NCI-H460 (cell line): Measurements from ENCODE around the gene HAX1. TPM values are rescaled to one million over a fixed set of nuclear protein-coding genes. Genes with fewer than 3 reads are reported as not detected.
"Not testable (repeated sequence)": the region's sequence is repeated elsewhere in the genome, so short reads cannot be mapped to it uniquely, and the experiment has no call there.

ENCODE experiments used
- DNase-seq: peaks from one replicate; pipeline ENCODE4 v3.0.0-alpha.2; 2016; ENCODE audit warnings: low read depth; ENCODE audit errors: extremely low read depth
- polyA plus RNA-seq: library from polyadenylated mRNA; depleted of rRNA; stranded (reverse); fragments of >200 nt; gene quantifications from 2 replicates; pipeline ENCODE4 v1.2.3, GENCODE V29; 2014; cell fraction: nucleus; rRNA removed
- total RNA-seq: library from RNA; depleted of rRNA; stranded (reverse); fragments of >200 nt; shearing (Covaris generic); gene quantifications from 2 replicates; pipeline ENCODE4 v1.2.3, GENCODE V29; 2014; rRNA removed

Gene HAX1
- 392 and 427 TPM in 2 replicates for total RNA-seq
- 290 and 325 TPM in 2 replicates for polyA plus RNA-seq

DNA sequence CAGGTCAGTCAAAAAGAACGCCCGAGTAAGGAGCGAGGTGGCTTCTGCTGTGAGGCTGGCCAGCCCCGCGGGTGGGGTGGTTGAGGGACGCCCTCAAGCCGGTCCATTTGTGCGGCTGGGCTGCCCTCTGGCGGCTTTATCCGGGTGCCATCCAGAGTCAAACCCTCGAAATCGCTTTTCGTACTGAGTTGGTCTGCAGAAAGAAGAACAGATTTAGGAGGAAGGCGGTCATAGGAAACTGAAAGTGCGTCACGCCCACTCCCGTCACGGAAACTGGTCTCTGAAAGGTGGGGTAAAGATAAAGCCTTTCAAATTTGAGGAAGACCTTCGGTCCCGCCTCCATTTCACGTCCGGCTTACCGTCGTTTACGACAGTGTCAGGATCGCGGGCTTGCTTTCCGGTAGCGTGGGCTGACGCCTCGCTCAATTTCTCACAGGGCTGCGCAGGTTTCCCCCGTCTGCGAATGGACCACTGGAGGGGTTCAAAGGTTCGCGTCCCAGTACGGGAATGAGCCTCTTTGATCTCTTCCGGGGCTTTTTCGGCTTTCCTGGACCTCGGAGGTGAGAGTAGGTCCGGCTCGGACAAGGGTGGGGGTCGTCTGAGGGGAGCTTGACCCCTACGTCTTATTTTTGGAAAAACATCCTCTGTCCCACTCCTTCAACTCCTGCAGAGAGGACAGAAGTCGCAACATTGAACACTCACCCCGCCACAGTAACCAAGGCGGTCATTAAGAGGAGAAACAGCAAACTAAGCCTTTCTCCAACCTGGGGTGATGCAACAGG lies at the start of gene HAX1:
HAX1 (plus strand) TSS at position 413 of the 782 bp plus-strand sequence; CDS start at position 508, 95 bp downstream.
- peak; percentile 94 for DNase-seq

DNA sequence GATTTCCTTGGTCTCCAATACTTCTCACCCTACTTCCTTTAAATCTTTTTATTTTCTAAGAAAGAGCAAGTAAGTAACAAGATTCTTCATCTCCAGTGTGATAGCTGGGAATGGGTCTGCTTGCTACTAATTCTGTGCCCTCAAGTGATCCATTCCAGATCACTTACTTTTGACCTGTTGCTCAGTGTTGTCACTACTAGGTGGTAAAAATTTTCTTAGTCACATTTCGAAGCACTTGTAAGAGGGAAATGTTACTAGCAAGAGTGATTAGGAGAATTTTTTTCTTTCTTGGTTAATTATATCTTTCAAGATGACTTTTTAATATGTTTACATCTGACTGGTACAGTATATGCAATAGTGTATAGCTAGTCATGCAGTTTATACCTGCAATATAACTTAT lies 49.5 kb upstream of the HAX1 start:
- no peak for DNase-seq

DNA sequence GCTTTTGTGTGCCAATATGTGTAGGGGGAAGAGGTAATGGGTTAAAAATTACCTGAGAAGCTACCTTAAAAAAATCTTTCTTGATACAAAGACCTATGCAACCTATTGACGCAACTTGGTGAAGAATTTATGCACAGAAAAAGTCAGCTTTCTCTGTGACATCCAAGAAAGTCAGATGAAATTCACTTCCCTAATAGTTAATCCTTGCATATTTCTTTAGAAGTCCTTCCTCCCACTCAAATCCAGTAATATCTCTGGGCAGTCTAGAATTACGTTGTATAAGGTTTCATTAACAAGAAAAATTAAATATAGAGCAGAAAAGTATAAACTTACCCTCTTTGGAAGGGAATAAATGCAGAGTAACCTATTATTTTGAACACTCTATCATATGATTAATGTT lies 48.8 kb upstream of the HAX1 start:
- DNase-seq, result no peak

GRCh38 chr1:154225370-154225769 lies 47.1 kb upstream of the HAX1 start:
- no peak for DNase-seq

DNA sequence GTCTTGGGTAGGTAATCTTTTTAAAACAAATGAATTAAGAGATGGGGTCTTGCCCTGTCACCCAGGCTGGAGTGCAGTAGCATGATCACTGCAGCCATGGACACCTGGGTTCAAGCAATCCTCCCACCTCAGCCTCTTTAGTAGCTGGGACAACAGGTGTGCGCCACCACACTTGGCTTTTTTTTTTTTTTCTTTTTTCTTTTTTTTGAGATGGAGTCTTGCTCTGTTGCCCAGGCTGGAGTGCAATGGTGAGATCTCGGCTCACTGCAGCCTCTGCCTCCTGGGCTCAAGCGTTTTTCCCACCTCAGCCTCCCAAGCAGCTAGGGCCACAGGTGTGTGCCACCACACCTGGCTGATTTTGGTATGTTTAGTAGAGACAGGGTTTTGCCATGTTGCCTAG lies 41.3 kb upstream of the HAX1 start:
- not testable (repeated sequence) for DNase-seq

DNA sequence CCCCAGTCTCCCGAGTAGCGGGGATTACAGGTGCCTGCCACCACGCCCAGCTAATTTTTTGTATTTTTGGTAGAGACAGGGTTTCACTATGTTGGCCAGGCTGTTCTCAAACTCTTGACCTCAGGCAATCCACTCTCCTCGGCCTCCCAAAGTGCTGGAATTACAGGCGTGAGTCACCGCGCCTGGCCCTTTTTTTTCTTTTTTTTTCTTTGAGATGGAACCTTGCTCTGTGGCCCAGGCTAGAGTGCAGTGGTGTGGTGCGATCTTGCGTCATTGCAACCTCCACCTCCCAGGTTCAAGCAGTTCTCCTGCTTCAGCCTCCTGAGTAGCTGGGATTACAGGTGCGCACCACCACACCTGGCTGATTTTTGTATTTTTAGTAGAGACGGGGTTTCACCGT lies 39.3 kb upstream of the HAX1 start:
- not testable (repeated sequence) for DNase-seq

GRCh38 chr1:154236855-154237254 lies 35.6 kb upstream of the HAX1 start:
- DNase-seq, result no peak

DNA sequence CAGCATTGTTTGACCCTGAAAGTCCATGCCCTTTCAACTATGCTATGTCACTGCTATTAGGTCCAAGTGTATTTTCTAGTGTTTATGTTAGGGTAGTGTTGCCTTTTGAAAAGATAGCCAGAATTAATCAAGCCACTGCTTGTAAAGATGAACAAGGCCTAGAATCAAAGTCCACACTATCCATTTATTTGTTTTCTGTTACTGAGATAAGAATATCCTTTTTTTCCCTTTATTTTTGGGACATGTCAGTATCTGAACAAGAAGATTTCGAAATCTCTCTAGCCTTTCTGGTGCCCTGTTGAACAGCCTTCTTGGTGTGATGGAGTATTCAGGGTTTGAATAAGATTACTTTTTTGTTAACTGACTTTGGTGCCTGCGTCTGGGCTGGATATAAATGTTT lies 35.0 kb upstream of the HAX1 start:
- no peak for DNase-seq

GRCh38 chr1:154237880-154238506 lies 34.4 kb upstream of the HAX1 start:
- DNase-seq, result no peak

GRCh38 chr1:154239491-154239890 lies 32.9 kb upstream of the HAX1 start:
- DNase-seq, result no peak

DNA sequence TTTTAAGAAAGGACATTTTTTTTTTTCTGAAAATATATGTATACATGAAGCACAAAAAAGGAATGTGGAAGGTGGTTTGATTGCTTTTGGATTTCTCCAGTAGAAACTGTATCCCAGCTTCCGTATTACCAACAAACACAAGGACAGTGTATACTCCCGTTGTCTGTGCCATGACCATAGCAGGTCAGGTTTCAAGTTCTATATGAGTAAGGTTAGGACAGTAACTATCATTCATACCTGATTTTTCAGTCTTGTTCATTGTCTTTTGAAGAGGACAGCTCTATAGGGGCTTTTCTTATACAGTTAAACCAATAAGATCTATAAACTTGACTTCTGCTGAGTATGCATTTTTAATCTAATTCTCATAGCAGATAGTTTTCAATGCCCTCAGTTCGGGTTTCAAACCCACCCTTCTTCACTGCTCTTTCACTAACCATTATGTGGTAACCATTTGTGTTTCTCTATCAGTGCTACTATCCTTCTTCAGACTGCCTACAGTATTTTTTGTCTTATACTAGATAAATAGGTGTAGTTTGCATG lies 32.1 kb upstream of the HAX1 start:
- DNase-seq, result no peak

GRCh38 chr1:154241703-154242351 lies 30.6 kb upstream of the HAX1 start:
- DNase-seq, result no peak

- DNase-seq, result no peak
These were observed 18.8 kb upstream of the HAX1 start for GRCh38 chr1:154253671-154254070.

DNA sequence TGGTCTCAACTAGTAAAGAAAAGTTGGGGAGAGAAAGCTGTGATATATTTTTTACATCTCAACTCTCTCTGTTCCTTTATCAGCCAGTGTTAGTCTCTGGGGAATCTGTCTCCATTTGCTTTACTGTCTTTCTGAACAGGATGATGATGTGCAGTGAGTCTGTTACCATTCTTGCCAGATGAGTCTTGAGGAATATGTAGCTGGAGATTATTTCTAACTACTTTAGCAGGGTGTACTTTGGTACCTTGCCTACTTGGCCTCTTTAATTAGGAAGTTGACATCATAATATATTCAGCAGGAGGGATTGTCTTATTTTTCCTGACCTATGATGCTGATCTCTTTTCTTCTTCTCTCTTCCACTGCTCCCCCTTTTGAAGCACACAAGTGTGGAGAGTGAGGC lies 15.7 kb upstream of the HAX1 start:
- no peak for DNase-seq

- DNase-seq, result no peak
These were observed 13.6 kb upstream of the HAX1 start for GRCh38 chr1:154258784-154259183.

GRCh38 chr1:154260127-154260526 lies 12.3 kb upstream of the HAX1 start:
- no peak for DNase-seq

DNA sequence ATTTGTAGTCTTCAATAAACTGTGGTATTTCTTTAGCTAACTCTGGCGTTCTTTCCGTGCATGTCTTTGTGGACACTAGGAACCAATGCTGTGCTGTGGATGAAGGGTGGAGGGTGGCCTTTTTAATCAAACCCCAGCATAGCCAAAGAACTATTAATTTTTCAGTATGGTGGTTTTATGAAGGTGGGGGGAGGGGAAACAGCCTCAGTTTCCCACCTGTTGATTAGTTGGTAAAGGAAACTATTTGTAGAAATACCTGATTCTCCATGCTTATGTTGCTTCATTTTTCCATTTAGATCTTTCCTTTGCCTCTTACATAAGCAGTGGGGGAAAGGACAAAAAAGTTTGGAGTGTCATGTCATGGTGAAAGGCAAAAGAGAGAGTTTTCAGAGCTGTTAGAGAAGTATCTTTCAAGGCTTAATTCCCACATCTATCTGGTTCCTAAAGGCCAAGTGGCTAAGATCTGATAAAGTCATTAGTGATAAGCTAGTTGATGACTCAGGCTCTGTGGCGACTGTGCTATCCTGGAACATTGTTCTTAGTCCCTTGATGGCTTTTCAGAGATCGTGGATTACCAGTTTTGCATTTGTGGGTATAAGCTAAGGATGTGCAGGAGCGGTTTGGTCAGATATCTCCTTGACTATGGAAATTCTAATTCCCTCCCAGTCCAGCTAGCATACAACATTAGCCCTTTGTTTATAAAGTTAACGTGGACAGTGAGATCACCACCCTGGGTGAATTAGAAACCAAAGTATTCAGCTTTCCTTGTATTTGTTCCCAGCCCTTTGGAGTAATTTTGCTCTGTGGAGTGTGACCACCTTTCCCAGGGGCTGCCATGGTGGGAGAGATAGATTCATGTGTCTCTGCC lies 8.7 kb upstream of the HAX1 start:
- no peak for DNase-seq

- no peak for DNase-seq
These were observed 8.0 kb upstream of the HAX1 start for GRCh38 chr1:154264454-154264853.

GRCh38 chr1:154265586-154265985 lies 6.8 kb upstream of the HAX1 start:
- DNase-seq, result no peak

DNA sequence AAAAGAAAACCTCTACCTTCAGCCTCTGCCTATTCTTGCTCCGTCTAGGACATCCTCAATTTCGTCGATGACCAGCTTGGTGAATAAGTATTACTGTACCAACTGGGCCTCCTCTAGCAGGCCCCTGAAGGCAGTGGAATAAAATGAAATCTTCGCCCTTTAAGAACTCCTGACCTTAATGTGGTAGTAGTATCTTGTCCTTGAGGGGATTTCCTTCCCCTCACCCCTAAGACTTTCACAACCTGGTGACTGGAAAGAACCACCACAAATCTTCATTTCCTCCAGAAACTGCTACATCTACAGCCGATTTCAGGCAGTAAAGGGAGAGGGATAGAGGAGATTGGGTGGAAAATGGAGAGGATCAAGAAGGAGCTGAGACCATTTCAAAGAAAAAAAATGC lies 1.6 kb upstream of the HAX1 start:
- DNase-seq, result no peak
